SK-N-MC (cell line): ENCODE data around the gene NFKBIL1.
A peak's percentile ranks its signal among the peaks of the same experiment; 100 is the strongest.
"Not testable (repeated sequence)": the region's sequence is repeated elsewhere in the genome, so short reads cannot be mapped to it uniquely, and the experiment has no call there.

Experiments
- DNase-seq: peaks from one replicate; pipeline ENCODE4 v3.0.0-alpha.2; 2011; ENCODE audit warnings: low read depth, low spot score
- H3K27ac ChIP-seq: fragments of 200-600 bp; sonication (generic); 2 replicates; pipeline ENCODE4 v1.5.1; 2016; ENCODE audit warnings: mixed run types
- H3K36me3 ChIP-seq: fragments of 200-600 bp; sonication (generic); 2 replicates; pipeline ENCODE4 v1.6.1; 2017; ENCODE audit warnings: antibody characterized with exemption, low read length, mixed read lengths; ENCODE audit not compliant: insufficient read depth
- H3K4me3 ChIP-seq: fragments of 200-600 bp; sonication (generic); 2 replicates; pipeline ENCODE4 v1.5.1; 2016
- H3K9ac ChIP-seq: fragments of 200-600 bp; sonication (generic); 2 replicates; pipeline ENCODE4 v1.8.0; 2017; ENCODE audit warnings: mixed run types, mixed read lengths; ENCODE audit not compliant: insufficient read length
- H3K9me3 ChIP-seq: fragments of 200-600 bp; sonication (generic); 2 replicates; pipeline ENCODE4 v1.6.1; 2017; ENCODE audit warnings: low read depth, mild to moderate bottlenecking, antibody characterized with exemption, low read length, moderate library complexity, mixed read lengths
- EZH2 ChIP-seq: fragments of 200-600 bp; sonication (generic); IDR thresholded peaks from one replicate; pipeline ENCODE4 v1.6.1; 2017; ENCODE audit warnings: antibody characterized with exemption
- FOXP2 ChIP-seq: optimal IDR thresholded peaks from 2 replicates; pipeline ENCODE3; 2011; ENCODE audit warnings: mild to moderate bottlenecking, moderate library complexity; ENCODE audit not compliant: insufficient read depth; ENCODE audit errors: extremely low read length, control extremely low read depth
- POLR2AphosphoS5 ChIP-seq: IDR thresholded peaks from 2 replicates; pipeline ENCODE4 v1.6.1; 2012; ENCODE audit warnings: mild to moderate bottlenecking, low read depth, low read length, borderline replicate concordance

The NFKBIL1 gene

DNA sequence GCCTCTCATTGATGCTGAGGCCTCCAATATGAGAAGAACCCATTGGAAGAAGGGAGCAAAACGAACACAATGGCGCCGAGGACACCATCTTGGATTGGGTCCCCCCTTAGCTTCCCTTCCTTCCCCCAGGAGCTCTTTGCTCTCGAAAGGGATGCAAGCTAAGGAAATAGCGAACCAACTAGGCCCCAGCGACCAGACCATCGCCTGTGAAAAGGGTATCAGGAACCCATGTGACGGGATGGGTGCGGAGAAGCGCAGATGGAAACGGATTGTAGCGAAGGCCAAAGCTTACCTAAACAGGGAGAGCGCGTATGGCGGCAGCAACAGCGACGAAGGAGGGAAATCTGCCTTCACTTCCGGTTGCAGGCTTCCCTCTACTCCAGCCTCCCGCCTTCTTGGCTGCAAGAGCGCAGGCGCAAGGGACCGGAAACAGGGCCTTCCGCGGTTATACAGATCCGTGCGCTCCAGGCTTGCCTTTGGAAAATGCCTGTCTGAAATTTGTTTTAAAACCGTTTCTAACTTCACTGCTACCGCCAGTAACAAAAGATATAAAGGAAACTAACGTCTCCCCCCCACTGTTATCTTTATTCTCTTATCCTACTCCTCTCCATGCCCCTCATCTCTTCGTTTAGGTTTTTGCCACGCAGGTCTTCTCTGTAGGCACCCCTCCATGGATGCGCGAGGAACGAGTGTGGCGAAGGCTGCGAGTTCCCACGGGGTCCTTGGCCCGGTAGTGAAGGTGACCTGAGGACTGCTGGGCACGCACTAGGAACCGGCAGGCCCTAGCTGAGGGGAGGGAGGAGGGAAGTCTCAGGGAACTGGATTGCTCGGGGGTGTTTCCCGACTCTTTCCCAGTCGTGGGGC is 5.5 kb upstream of the NFKBIL1 start, which contains the start of gene DDX39B:
Gene DDX39B (minus strand): TSS at position 346 of the 864 bp plus-strand sequence. CDS start 1,471 bp downstream, outside the sequence.
- Histone ChIP-seq H3K36me3 (peaks cover 42% of the 10 kb centered on the region), H3K4me3 (peak within 1 kb of the TSS; percentile 91), H3K9me3 (no peaks in the 10 kb centered on the region), H3K27ac (peak within 1 kb of the TSS; percentile 96), H3K9ac (peak within 1 kb of the TSS; percentile 99)
- peak; percentile 98 for DNase-seq
- no peak for TF ChIP-seq FOXP2
- peak; percentile 96 for TF ChIP-seq POLR2AphosphoS5
- TF ChIP-seq EZH2: no peak

DNA sequence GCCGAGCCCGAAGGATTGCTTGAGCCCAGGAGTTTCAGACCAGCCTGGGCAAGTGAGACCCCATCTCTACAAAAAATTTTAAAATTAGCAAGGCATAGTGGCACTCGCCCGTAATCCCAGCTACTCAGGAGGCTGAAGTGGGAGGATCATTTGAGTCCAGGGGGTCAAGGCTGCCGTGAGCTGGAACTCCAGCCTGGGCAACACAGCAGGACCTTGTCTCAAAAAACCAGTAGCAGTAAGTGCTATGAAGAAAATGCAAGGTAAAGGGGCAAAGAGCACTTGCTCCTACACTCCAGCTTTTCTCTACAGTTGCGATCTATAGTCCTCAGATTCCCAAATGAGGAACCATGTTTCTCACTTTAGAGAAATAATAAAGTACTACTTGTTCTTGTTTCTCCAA is 3.8 kb upstream of the NFKBIL1 start:
- peaks cover 25% of the 10 kb centered on the region for H3K36me3 ChIP-seq
- H3K9ac ChIP-seq: no peak overlapping the region
- no peak for DNase-seq
- no peaks in the 10 kb centered on the region for H3K9me3 ChIP-seq
- no peak overlapping the region for H3K27ac ChIP-seq
- no peak overlapping the region for H3K4me3 ChIP-seq
- TF ChIP-seq EZH2: no peak
- TF ChIP-seq FOXP2: no peak
- TF ChIP-seq POLR2AphosphoS5: no peak

DNA sequence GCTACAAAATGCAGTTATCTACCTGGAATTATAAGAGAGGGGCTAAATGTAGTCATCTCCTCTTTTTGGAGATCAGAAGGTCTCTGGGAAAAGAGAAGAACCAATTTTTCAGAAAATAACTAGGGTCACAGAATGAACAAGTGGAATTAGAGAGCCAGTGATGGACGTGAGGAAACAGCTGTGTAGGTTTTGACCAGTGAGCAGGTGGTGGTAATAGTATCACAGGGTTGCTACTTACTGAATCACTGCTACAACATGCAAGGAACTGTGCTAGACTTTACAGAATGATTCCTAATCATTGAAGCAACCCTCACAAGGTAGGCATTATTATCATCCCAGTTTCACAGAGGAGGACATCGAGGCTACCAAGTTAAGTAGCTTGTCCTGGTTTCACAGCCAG is 2.7 kb upstream of the NFKBIL1 start:
- Histone ChIP-seq H3K36me3 (peaks cover 25% of the 10 kb centered on the region), H3K27ac (no peak overlapping the region), H3K9me3 (no peaks in the 10 kb centered on the region), H3K4me3 (no peak overlapping the region), H3K9ac (no peak overlapping the region)
- no peak for TF ChIP-seq EZH2
- TF ChIP-seq FOXP2: no peak
- no peak for TF ChIP-seq POLR2AphosphoS5
- no peak for DNase-seq

DNA sequence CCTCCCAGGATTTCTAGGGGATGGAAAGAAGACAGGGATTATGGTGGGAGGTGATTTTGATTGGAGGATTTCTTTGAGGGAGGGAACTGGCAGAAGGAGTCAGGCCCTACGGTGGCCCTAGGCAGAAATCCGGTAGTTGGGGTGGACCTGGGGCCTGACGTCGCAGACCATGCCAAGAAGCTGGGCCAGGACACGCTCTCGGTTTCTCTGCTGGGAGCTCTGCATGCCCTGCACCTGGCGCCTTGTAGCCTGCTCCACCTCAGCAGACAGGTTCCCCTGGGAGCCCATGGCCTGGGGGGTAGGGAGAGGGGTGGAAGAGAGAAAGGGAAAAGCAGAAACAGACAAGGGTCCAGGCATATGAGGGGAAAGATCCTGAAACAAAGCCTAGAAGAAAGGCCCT is 2.1 kb upstream of the NFKBIL1 start:
- no peak overlapping the region for H3K9ac ChIP-seq

DNA sequence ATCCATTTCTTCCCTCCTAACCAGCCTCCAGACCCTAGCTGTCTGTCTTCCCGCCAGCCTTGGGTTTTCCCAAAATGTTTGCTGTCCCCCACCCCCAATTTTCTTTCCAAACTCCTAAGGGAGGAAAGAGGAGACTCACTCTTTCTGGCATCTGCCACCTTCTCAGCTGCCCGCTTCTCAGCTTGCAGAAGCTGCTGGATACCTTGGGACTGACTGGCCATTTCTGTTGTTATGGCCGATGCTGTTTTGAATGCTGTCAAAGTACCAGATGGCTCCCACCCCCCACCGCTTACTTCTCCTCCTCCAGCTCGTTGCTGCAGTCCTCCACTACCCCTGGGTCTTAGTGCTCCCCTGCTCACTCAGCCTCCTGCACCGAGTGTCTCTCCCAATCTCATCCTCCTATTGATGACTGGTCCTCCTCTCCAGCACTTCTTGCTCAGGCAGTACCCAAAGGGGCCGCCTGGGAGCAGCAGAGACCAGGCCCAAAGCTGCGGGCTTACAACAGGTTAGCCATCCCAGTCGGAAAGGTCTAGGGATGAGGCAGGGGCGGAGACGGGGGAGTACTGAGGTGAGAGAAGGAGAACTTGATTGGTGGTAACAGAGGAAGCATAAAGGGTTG is 960 bp upstream of the NFKBIL1 start, which contains the start of gene ATP6V1G2:
Gene ATP6V1G2 (minus strand): TSS at position 270 of the 619 bp plus-strand sequence. CDS start 49 bp downstream, at position 221.
- Histone ChIP-seq H3K9me3 (no peaks in the 10 kb centered on the region), H3K27ac (peak within 1 kb of the TSS; percentile 92), H3K36me3 (peaks cover 19% of the 10 kb centered on the region; the same call in 1 of the 2 replicates), H3K9ac (peak within 1 kb of the TSS; percentile 91), H3K4me3 (peak within 1 kb of the TSS; percentile 86)
- TF ChIP-seq EZH2 (no peak), POLR2AphosphoS5 (no peak), FOXP2 (no peak)
- DNase-seq: peak; percentile 82

More for the DNA sequence above, 2.1 kb upstream of the NFKBIL1 start:
- Histone ChIP-seq H3K36me3 (peaks cover 22% of the 10 kb centered on the region), H3K27ac (no peak overlapping the region), H3K4me3 (no peak overlapping the region), H3K9me3 (no peaks in the 10 kb centered on the region)
- no peak for TF ChIP-seq FOXP2
- no peak for TF ChIP-seq POLR2AphosphoS5
- TF ChIP-seq EZH2: no peak
- no peak for DNase-seq

DNA sequence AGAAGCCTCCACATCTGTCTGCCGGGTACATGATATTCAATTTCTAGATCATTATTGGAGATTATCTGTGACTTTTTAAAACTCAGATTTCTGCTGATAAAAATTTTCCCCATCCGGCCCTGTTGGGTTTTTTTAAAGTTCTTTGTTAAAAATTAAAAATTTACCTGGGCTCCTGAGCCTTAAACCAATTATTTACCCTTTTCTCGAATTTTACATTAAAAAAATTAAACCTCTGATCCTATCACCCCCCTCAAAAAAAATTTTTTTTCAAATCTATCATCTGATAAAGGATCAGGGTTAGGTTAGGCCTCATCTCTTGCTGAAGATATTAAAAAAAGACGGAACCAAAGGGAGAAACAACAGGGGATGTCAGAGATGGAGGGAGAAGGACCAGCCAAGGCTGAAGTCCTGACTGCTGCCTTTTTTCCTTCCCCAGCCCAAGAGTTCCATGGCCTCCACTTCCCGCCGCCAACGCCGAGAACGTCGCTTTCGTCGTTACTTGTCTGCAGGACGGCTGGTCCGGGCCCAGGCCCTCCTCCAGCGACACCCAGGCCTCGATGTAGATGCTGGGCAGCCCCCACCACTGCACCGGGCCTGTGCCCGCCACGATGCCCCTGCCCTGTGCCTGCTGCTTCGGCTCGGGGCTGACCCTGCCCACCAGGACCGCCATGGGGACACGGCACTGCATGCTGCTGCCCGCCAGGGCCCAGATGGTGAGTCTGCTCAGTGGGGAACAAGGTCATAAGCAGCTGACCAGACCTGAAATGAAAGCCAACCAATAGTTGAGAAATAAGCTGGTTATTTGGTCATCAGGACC is 527 bp downstream of the NFKBIL1 start:
- DNase-seq: no peak
- peaks cover 19% of the 10 kb centered on the region; the same call in 1 of the 2 replicates for H3K36me3 ChIP-seq
- peak overlapping the region; percentile 86 for H3K4me3 ChIP-seq
- H3K27ac ChIP-seq: peak overlapping the region; percentile 92
- no peaks in the 10 kb centered on the region for H3K9me3 ChIP-seq
- no peak for TF ChIP-seq FOXP2
- peak overlapping the region; percentile 91 for H3K9ac ChIP-seq

DNA sequence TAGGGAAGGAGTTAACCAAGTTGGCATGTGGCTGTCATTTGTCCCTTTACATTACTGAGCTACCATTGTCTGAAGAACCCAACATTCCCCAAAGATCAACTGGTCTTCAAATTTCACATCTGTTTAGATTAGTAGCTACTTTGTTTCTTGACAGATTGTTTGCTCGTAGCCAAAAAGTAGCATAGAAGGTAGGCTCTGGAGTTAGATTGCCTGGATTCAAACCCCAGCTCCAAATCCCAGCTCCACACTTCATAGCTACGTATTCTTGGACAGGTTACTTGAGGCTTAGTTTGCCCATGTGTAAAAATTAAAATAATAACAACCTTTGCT is 1.1 kb downstream of the NFKBIL1 start:
- H3K36me3 ChIP-seq: peaks cover 23% of the 10 kb centered on the region; the same call in 1 of the 2 replicates
- peak overlapping the region; percentile 92 for H3K27ac ChIP-seq
- no peak for DNase-seq
- H3K9me3 ChIP-seq: no peaks in the 10 kb centered on the region
- no peak for TF ChIP-seq POLR2AphosphoS5
- no peak for TF ChIP-seq FOXP2
- TF ChIP-seq EZH2: no peak
- H3K9ac ChIP-seq: peak overlapping the region; percentile 91
- H3K4me3 ChIP-seq: peak overlapping the region; percentile 86

DNA sequence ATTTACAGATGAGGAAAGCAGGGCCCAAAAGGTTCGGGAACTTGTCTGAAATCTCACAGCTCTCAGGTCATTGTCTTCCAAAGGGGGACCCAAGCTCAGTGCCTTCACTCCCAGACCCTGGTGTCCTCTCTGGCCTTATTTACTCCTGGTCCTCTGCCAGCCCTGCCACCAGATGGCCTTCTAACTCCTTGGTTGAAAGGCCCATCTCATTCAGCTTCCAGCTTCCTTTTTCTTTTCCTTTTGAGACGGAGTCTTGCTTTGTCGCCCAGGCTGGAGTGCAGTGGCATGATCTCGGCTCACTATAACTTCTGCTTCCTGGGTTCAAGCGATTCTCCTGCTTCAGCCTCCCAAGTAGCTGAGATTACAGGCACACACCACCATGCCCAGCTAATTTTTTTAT is 4.0 kb downstream of the NFKBIL1 start:
- not testable (repeated sequence) for H3K9me3 ChIP-seq, DNase-seq, H3K27ac ChIP-seq, H3K4me3 ChIP-seq, H3K9ac ChIP-seq
- H3K36me3 ChIP-seq: peaks cover 28% of the 10 kb centered on the region; the same call in 1 of the 2 replicates
